Esophagus muscularis mucosa (tissue), 4 donors: Measurements from ENCODE around the gene PRM3.

ENCODE experiments used
- CTCF ChIP-seq, 3 experiments: fragments of 200-600 bp in 2 of 3; fragments of 450-650 bp in 1 of 3; sonication (generic) in 2 of 3; IDR thresholded peaks; one replicate each; pipeline ENCODE4 v1.5.1; 2017 to 2019; ENCODE audit warnings: antibody characterized with exemption in 3 of 3, mild to moderate bottlenecking in 2 of 3, moderate library complexity in 1 of 3
- EP300 ChIP-seq: sonication (generic); formaldehyde crosslinking; IDR thresholded peaks from one replicate; pipeline ENCODE4 v1.6.1; 2017; ENCODE audit warnings: antibody characterized with exemption
- POLR2A ChIP-seq: fragments of 450-650 bp; IDR thresholded peaks from one replicate; pipeline ENCODE4 v1.6.1; 2017; ENCODE audit warnings: antibody characterized with exemption, moderate library complexity, mild to moderate bottlenecking, low read depth
- POLR2AphosphoS5 ChIP-seq, 2 donors: sonication (generic); formaldehyde crosslinking; IDR thresholded peaks; one replicate each; pipeline ENCODE4 v1.6.1; 2017; ENCODE audit warnings: antibody characterized with exemption in 2 of 2

- no peak for TF ChIP-seq POLR2AphosphoS5 (IDR thresholded peaks at IDR 0.05)
- TF ChIP-seq CTCF (IDR thresholded peaks at IDR 0.05): no peak
- no peak for TF ChIP-seq POLR2A
- TF ChIP-seq EP300: no peak
Measured at GRCh38 chr16:11265124-11265523, 8.3 kb downstream of the PRM3 start.
